HT1080 (cell line): Measurements from ENCODE around the gene POTEJ. TPM values are rescaled to one million over a fixed set of nuclear protein-coding genes. Genes with fewer than 3 reads are reported as not detected.
"Not testable (repeated sequence)": the region's sequence is repeated elsewhere in the genome, so short reads cannot be mapped to it uniquely, and the experiment has no call there.

Experiments used
- DNase-seq: peaks from one replicate; pipeline ENCODE4 v3.0.0-alpha.2; 2015; ENCODE audit warnings: low read depth
- small RNA-seq: library from RNA; depleted of rRNA; stranded (forward); fragments of <200 nt; gene quantifications from one replicate; pipeline ENCODE3, GENCODE V24; 2014
- total RNA-seq: library from RNA; depleted of rRNA; stranded (reverse); fragments of >200 nt; shearing (Covaris generic); gene quantifications from 2 replicates; pipeline ENCODE4 v1.2.3, GENCODE V29; 2014; rRNA removed

Gene POTEJ
- total RNA-seq, 1 experiment from 2014 or later: not detected

DNA sequence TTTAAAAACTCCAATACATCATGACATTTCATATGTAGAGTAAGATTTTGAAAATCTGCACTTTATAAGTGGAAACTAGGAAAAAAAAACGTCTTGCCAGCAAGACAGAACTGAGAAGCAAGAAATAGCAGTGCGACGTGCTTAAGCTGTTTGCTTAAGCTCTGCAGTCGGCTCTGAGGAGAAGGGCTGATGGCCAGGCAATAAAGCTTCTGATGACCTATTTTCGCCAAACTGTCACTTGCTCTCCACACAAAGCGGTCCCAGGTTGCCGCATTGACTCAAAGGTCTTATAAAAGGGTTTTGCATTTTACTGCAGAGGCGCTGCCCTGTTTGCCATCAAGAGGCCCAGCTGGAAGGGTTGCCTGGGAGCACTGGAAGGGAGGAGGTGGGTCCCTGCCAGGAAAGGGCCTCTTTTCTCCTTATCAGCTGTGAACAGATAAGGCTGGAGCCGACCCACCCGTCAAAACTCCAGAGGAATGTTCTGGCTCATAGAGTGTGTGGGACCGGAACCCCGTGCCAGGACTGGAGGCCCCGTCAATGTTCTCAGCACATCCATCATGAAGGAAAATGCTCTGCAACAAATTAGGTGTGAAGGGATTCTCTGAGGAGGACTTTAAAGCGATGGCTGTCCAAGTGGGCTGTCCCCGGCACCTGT lies 9.5 kb upstream of the POTEJ start:
- DNase-seq: not testable (repeated sequence)

DNA sequence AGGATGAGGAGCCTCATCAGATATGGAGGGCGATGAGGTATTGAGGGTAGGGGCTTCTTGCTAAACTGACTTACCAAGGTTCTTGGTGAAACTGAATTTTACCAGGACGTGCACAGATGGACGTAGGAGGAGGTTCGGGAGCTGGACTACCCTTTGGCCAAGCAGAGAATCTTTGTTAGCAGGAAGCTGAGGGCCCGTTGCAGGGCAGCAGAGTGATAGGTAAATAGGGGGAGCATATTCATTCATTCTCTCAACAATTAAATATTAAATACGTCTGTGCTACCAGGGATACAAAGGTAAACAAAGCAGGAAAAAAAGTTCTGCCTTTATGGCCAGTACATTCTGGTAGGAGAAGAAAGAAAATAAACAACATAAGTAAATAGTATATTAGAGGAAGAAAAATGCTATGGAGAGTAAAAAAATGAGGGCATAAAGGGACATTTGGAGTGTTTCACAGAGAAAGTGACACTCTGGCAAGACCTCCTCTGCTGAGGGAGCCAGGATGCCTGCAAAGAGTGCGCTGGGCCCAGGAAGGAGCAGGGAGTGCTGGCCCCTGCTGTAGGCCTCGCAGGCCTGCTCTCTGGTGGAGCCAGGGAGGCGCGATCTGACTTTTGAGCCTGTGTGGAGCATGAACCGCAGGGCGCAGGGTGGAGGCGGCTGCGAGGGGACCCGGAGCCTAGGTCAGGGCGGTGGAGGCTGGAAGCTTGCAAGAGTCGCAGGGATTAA lies 2.8 kb upstream of the POTEJ start:
- not testable (repeated sequence) for DNase-seq

DNA sequence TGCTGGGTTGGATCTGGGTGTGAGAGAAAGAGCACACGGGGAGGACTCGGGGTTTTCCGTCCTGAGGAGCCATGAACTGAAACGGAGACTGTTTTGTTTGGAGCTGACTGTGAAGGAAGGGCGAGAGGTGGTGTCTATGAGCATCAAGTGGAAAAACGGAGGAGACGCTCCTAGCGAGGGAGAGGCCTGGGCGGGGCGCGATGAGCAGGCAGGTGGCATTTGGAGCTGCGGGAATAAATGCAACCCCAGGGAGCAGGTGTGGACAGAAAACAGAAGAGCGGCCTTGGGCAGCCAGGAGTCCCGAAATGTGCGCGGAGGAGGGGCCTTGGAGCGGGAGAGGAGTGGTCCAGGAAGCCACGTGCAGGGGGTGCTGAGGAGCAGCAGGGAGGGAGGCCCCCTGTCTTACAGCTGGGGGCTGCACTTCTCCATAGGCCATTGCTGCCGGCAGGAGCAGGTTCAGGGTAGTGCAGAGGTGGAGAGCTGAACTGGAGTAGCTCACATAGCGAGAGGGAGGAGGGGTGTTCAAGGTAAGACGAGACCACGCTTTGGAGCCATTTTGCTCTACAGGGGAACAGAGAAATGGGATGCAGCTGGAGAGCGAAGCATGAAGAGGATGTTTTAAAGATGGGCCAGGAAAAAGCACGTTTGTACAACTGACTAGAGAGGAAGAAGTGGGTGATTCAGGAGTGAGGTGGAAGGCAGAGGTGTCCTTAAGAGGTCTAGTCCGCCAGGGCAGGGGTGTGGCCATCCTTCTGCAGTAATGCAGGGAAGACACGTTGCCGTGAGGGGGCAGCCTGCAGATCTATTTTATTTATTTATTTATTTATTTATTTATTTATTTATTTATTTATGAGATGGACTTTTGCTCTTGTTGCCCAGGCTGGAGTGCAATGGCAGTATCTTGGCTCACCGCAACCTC lies 2.0 kb upstream of the POTEJ start:
- not testable (repeated sequence) for DNase-seq

DNA sequence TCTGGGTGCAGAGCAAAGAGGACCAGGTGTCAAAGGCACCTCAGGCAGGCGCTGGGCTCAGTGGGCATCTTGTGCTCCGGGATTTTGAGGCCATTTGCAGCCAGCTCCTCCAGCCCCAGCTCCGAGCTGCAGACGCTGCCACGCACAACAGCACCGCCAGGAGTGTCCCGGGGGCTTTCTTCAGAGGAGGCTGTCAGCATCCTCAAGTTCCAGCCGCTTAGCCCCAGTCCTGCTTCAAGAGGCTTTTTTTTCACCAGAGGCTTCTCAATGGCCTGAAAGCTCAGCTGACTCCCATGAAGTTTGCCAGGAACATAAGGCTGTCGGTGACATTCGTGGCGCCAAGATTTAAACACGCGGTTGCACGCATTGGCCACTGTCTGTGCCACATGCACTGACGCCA lies 754 bp upstream of the POTEJ start:
- not testable (repeated sequence) for DNase-seq

DNA sequence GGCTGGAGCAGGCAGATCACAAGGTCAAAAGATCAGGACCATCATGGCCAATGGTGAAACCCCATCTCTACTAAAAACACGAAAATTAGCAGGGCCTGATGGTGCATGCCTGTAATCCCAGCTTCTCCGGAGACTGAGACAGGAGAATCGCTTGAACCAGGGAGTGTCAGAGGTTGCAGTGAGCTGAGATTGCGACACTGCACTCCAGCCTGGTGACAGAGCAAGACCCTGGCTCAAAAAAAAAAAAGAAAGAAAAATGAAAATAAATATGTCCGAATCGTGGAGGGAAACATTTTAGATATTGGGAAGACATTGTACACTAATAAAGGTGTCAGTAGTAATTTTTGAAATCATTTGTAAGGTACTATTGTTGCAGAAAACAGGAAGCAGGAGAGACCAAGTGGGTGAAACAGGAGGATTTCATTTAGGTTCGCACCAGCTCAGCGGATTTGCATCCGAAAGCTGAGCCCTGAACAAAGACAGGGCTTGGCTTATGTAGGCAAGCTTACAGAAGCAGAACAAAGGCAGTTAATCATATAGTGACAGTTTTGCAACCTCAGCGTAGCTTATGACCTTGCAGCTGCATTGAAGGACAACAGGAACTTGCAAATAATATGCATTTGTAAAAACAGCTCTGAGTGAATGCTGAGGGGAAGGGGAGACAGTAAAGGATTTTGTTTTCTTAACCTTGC lies 17.7 kb downstream of the POTEJ start:
- not testable (repeated sequence) for DNase-seq

DNA sequence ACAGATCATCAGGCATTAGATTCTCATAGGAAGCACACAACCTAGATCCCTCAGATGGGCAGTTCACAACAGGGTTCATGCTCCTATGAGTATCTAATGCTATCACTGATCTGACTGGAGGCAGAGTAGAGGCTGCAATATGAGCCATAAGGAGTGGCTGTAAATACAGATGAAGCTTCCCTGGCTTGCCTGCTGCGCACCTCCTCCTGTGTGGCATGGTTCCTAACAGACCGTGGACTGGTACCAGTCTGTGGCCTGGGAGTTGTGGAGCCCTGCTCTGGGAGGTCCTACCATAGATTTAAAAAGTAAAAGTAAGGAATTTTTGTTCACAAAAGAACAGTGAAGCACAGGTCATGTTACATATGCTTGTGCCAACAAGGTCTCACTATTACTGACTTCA lies 27.7 kb downstream of the POTEJ start:
- not testable (repeated sequence) for DNase-seq

DNA sequence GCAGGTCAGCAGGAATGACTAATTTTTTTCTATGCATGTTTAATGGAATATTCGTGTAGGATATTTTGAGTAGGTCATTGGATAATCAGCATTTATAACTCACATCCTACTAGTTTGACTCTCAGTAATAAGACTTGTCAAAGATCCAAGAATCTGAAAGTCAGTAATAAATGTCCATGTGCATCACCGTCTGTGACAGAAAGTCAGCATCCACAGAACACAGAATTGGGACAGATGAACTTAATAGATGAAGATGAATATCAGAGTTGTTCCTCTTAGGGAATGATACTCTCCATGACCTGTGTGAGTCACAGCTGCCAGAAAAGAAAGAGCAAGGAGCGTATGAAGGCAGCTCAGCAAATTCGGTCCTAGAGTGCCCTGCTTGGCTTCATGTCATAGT lies 30.4 kb downstream of the POTEJ start:
- DNase-seq: not testable (repeated sequence)

DNA sequence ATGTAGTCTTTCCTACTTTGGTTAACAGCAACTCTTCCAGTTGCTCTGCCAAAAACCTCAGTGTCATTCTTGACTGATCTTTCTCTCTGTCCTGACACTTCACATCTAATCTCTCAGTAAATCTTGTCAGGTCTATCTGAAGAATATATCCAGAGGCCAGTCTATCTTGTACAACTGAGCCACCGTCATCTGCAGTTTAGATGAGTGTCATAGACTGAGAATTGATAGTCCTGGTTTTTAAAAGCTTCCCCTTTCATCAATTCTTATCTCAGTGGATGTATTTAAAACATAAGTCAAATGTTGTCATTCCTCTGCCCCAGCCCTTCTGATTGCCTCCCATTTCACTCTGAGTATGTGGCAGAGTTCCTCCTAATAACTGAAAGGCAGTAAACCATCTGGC lies 38.0 kb downstream of the POTEJ start:
- not testable (repeated sequence) for DNase-seq

DNA sequence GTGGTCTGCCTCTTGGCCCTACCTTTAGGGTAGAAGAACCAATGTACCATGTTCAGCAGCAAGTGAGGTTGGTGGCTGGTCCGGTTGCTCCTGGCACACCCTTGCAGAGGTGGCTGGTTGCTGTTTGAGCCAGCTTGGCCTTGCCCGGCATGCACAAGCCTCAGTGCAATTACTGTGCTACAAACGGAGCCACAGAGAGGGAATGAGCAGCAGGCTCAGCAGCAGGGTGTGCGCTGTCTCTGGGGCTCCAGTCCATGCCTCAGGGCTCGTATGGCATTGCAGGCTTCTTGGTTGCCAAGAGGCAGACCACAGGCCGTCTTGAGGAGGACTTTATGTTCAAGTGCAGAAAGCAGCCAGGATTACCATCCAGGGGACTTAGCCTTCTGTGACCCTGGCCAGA lies 53.3 kb downstream of the POTEJ start:
- not testable (repeated sequence) for DNase-seq

DNA sequence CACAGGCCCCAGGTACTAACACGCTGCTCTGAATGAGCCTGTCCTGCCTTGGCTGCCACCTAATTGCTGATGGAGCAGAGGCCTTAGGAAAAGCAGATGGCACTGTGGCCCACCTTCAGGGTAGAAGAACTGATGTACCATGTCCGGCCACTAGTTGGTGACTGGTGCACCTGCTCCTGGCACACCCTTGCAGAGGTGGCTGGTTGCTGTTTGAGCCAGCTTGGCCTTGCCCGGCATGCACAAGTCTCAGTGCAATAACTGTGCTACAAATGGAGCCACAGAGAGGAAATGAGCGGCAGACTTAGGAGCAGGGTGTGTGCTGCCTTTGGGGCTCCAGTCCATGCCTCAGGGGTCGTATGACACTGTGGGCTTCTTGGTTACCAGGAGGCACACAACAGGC lies 54.4 kb downstream of the POTEJ start:
- DNase-seq: not testable (repeated sequence)

DNA sequence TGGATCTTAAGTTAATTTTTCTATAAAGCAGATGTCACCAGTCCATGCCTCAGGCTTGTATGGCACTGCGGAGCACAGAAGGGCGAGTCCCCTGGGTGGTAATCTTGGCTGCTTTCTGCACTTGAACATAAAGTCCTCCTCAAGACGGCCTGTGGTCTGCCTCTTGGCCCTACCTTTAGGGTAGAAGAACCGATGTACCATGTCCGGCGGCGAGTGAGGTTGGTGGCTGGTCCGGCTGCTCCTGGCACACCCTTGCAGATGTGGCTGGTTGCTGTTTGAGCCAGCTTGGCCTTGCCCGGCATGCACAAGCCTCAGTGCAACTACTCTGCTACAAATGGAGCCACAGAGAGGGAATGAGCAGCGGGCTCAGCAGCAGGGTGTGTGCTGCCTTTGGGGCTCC lies 56.3 kb downstream of the POTEJ start:
- DNase-seq: not testable (repeated sequence)

DNA sequence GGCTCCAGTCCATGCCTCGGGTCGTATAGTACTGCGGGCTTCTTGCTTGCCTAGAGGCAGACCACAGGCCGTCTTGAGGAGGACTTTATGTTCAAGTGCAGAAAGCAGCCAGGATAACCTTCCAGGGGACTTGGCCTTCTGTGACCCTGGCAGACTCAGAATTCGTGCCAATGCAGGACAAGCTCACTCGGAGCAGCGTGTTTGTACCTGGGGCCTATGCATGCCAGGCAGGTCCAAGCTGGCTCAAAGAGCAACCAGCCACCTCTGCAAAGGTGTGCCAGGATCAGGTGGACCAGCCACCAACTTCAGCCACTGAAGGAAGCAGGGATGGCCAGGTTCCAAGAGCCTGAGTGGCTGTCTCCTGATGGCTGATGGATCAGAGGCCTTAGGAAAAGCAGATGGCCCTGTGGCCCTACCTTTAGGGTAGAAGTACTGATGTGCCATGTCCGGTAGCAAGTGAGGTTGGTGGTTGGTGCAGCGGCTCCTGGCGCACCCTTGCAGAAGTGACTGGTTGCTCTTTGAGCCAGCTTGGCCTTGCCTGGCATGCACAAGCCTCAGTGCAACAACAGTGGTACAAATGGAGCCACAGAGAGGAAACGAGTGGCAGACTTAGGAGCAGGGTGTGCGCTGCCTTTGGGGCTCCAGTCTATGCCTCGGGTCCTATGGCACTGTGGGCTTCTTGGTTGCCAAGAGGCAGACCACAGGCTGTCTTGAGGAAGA lies 58.9 kb downstream of the POTEJ start:
- not testable (repeated sequence) for DNase-seq

DNA sequence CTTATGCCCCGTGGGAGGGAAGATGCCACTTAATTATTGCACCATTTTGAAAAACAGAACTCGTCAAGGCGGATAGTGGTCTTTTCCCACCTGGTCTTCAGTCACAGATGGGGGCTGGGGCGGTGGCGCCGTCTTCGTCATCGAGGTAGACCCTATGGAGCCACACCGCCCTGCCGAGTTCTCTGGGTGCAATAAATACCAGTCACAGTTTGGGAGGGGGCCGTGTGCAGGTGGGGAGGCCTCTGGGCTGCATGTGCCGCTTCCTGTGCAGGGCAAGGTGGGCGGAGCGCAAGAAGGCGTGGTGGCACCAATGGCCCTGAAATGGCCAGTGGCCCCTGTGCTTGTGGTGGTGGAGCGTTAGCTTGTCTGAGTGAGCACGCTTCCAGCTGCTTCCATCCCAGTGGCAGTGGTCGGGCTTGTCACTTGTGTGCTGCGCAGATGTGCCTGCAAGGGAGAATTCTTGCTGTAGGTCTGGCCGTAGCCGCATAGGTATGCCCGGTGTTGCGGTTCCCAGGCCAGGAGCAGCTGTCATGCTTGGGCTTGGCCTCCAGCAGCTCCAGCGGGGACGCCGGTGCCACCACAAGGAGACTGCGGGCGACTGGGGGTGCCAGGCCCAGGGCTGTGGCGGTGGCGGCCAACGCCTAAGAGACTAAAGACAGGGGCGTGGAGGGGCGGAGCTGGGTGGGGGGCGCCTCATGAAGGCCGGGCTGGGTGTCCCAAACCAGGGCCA lies 81.0 kb downstream of the POTEJ start:
- DNase-seq: not testable (repeated sequence)

DNA sequence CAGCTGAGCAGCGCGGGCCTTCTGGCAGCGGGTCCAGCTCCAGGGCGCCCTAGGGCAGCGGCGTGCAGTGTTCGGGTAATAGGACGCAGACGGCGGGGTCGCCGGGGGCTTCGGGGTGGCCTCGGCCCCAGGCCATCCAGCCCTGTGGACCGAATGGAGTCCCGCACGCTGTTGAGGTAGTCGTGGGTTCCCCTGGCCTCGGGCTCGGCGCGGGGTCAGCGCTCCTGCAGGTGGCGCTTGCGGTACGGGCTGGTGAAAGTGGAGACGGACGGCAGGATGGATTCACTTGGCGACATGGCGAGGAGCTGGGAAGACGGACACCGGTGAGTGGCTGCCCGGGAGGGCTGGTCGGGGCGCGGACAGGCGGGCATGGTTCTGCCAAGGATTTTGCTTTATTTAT lies 82.2 kb downstream of the POTEJ start:
- peak; percentile 1 for DNase-seq

DNA sequence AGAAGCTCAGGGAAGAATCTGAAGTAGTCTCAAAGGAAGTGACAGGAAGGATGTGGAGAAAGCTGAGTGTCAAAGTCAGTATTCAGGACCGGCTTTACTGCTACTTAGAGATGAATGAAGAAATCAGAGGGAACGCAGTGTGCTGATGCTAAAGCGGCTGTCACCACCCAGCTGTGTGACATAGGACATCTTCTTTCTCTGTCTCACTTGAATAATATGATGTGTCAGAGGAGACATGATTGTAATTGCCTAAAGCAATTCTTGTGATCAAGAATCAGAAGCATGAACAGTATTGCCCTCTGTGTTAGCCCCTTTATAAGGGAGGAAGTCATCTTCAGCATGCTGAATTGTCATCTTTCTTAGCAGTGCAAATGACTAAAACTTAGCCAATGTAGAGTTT lies 92.0 kb downstream of the POTEJ start:
- DNase-seq: not testable (repeated sequence)

Small RNAs within 50 kb of the gene (small RNA-seq; reads per million reads assigned to genes)
- gene RF00017 (not detected), gene RNU6-848P (not detected)

Other genes starting within 250 kb of the POTEJ start
- gene POTEI, start 102.1 kb upstream of the POTEJ start, total RNA-seq: 0.31 and 0.33 TPM in 2 replicates
- gene CFC1B, start 90.2 kb upstream of the POTEJ start, total RNA-seq: not detected in 2 replicates
- gene CFC1, start 11.9 kb upstream of the POTEJ start, total RNA-seq: not detected in 2 replicates
- not detected in 2 replicates for gene GPR148, start 117.6 kb downstream of the POTEJ start, total RNA-seq
- not detected in 2 replicates for gene AMER3, start 144.1 kb downstream of the POTEJ start, total RNA-seq
- 0.72 and 1.2 TPM in 2 replicates for gene ARHGEF4, start 225.5 kb downstream of the POTEJ start, total RNA-seq